GM23338 (cell line): ENCODE data around the gene GPR55. TPM values are rescaled to one million over a fixed set of nuclear protein-coding genes. Genes with fewer than 3 reads are reported as not detected.

Experiments
- ATAC-seq: fragments of 200-7000 bp; cut with Tn5 transposase; 3 replicates; pipeline ENCODE4 v1.9.1; 2020
- DNase-seq: peaks from one replicate; pipeline ENCODE4 v3.0.0-alpha.2; 2015; ENCODE audit warnings: low spot score
- H2AFZ ChIP-seq: fragments of 200-600 bp; sonication (generic); 2 replicates; pipeline ENCODE4 v1.8.0; 2016; ENCODE audit warnings: antibody characterized with exemption, mild to moderate bottlenecking, moderate library complexity
- H3F3A ChIP-seq: fragments of 200-600 bp; sonication (generic); replicated peaks from 2 replicates; pipeline ENCODE4 v1.8.0; 2017; ENCODE audit warnings: antibody characterized with exemption, mixed run types, low read depth
- H3K27ac ChIP-seq: fragments of 200-600 bp; sonication (generic); 2 replicates; pipeline ENCODE4 v1.6.1; 2016; ENCODE audit warnings: low read depth
- H3K27me3 ChIP-seq: fragments of 200-600 bp; sonication (generic); 2 replicates; pipeline ENCODE4 v1.8.0; 2016; ENCODE audit warnings: mild to moderate bottlenecking, mixed run types, moderate library complexity; ENCODE audit not compliant: insufficient read depth
- H3K36me3 ChIP-seq: fragments of 200-600 bp; sonication (generic); 2 replicates; pipeline ENCODE4 v1.8.0; 2016; ENCODE audit warnings: mild to moderate bottlenecking; ENCODE audit not compliant: insufficient read depth
- H3K4me1 ChIP-seq: fragments of 200-600 bp; sonication (generic); 2 replicates; pipeline ENCODE4 v1.8.0; 2016; ENCODE audit warnings: mild to moderate bottlenecking, moderate library complexity; ENCODE audit not compliant: insufficient read depth
- H3K4me2 ChIP-seq: fragments of 200-600 bp; sonication (generic); 2 replicates; pipeline ENCODE4 v1.7.1; 2017; ENCODE audit warnings: mixed run types
- H3K4me3 ChIP-seq: fragments of 200-600 bp; sonication (generic); 2 replicates; pipeline ENCODE4 v1.6.1; 2016; ENCODE audit warnings: mixed run types
- H3K79me2 ChIP-seq: fragments of 200-600 bp; sonication (generic); replicated peaks from 2 replicates; pipeline ENCODE4 v1.8.0; 2017; ENCODE audit warnings: mild to moderate bottlenecking; ENCODE audit not compliant: insufficient read depth
- H3K9me2 ChIP-seq: fragments of 200-600 bp; sonication (generic); 2 replicates; pipeline ENCODE4 v1.8.0; 2017; ENCODE audit not compliant: insufficient read depth
- H4K20me1 ChIP-seq: fragments of 200-600 bp; sonication (generic); replicated peaks from 2 replicates; pipeline ENCODE4 v1.8.0; 2017; ENCODE audit warnings: mild to moderate bottlenecking; ENCODE audit not compliant: insufficient read depth
- H3K27ac Mint-ChIP-seq: 2 replicates; pipeline ENCODE4 v1.8.0; 2020; ENCODE audit warnings: inconsistent platforms, mild to moderate bottlenecking, moderate library complexity, mixed read lengths
- H3K27me3 Mint-ChIP-seq: 3 replicates; pipeline ENCODE4 v1.8.0; 2022; ENCODE audit warnings: low read depth, mild to moderate bottlenecking, moderate library complexity, mixed read lengths, inconsistent platforms; ENCODE audit not compliant: insufficient read depth, poor library complexity
- H3K36me3 Mint-ChIP-seq: 3 replicates; pipeline ENCODE4 v1.8.0; 2021; ENCODE audit warnings: low read depth, mild to moderate bottlenecking, inconsistent platforms, moderate library complexity, mixed read lengths
- H3K4me1 Mint-ChIP-seq: 3 replicates; pipeline ENCODE4 v1.8.0; 2020; ENCODE audit warnings: mild to moderate bottlenecking, inconsistent platforms, mixed read lengths
- H3K4me3 Mint-ChIP-seq: 3 replicates; pipeline ENCODE4 v1.8.0; 2021; ENCODE audit warnings: moderate library complexity, mild to moderate bottlenecking, inconsistent platforms, mixed read lengths
- H3K9me3 Mint-ChIP-seq: 3 replicates; pipeline ENCODE4 v1.8.0; 2020; ENCODE audit warnings: moderate library complexity, mild to moderate bottlenecking, inconsistent platforms, mixed read lengths
- CREB1 ChIP-seq: fragments of 250-450 bp; sonication (Bioruptor Pico); IDR thresholded peaks from 2 replicates; pipeline ENCODE4 v1.5.0; 2020; ENCODE audit warnings: low read depth, mild to moderate bottlenecking, moderate library complexity
- EZH2phosphoT487 ChIP-seq: fragments of 200-600 bp; sonication (generic); IDR thresholded peaks from one replicate; pipeline ENCODE4 v1.8.1; 2018; ENCODE audit warnings: antibody characterized with exemption; ENCODE audit not compliant: unreplicated experiment
- JUNB ChIP-seq: IDR thresholded peaks from one replicate; pipeline ENCODE4 v1.6.1; 2016; ENCODE audit warnings: antibody characterized with exemption; ENCODE audit not compliant: unreplicated experiment
- NANOG ChIP-seq: IDR thresholded peaks from 2 replicates; pipeline ENCODE4 v1.6.1; 2016; ENCODE audit warnings: antibody characterized with exemption, borderline replicate concordance
- STAT1 ChIP-seq: IDR thresholded peaks from one replicate; pipeline ENCODE4 v1.6.1; 2016; ENCODE audit warnings: antibody characterized with exemption; ENCODE audit not compliant: unreplicated experiment
- ZNF114 ChIP-seq: fragments of 250-450 bp; sonication (Bioruptor Pico); IDR thresholded peaks from 2 replicates; pipeline ENCODE4 v1.5.0; 2020; ENCODE audit warnings: mild to moderate bottlenecking, moderate library complexity
- ZNF331 ChIP-seq: fragments of 250-450 bp; sonication (Bioruptor Pico); IDR thresholded peaks from 2 replicates; pipeline ENCODE4 v1.5.0; 2020; ENCODE audit warnings: low read depth, mild to moderate bottlenecking, moderate library complexity
- polyA plus RNA-seq: library from polyadenylated mRNA; unstranded; fragments of >200 nt; fragmentation: Nextera tagmentation; extraction: Ambion mirVana; gene quantifications from 2 replicates; pipeline ENCODE4 v1.2.1, GENCODE V29; 2016
- total RNA-seq: library from RNA; depleted of rRNA; stranded (reverse); fragments of >200 nt; shearing (Covaris generic); gene quantifications from 2 replicates; pipeline ENCODE4 v1.2.3, GENCODE V29; 2014
- TF ChIP-seq, protein P1 (sequence below): fragments of 250-450 bp; sonication (Bioruptor Pico); IDR thresholded peaks from 2 replicates; pipeline ENCODE4 v1.5.0; 2020; ENCODE audit warnings: mild to moderate bottlenecking, moderate library complexity
- TF ChIP-seq, protein P2 (sequence below), 2 experiments: fragments of 200-600 bp in 1 of 2; sonication (generic) in 1 of 2; conservative IDR thresholded peaks; 2 replicates each; pipeline versions ENCODE4 v1.5.1 to v1.6.1; 2016 to 2017; ENCODE audit warnings: antibody characterized with exemption in 2 of 2, low read depth in 2 of 2, mild to moderate bottlenecking in 2 of 2, moderate library complexity in 1 of 2
- TF ChIP-seq, protein P3 (sequence below): IDR thresholded peaks from one replicate; pipeline ENCODE4 v1.6.1; 2018; ENCODE audit warnings: antibody characterized with exemption; ENCODE audit not compliant: unreplicated experiment

Gene GPR55
- total and polyA plus RNA-seq, 2 experiments from 2014 or later: not detected

DNA sequence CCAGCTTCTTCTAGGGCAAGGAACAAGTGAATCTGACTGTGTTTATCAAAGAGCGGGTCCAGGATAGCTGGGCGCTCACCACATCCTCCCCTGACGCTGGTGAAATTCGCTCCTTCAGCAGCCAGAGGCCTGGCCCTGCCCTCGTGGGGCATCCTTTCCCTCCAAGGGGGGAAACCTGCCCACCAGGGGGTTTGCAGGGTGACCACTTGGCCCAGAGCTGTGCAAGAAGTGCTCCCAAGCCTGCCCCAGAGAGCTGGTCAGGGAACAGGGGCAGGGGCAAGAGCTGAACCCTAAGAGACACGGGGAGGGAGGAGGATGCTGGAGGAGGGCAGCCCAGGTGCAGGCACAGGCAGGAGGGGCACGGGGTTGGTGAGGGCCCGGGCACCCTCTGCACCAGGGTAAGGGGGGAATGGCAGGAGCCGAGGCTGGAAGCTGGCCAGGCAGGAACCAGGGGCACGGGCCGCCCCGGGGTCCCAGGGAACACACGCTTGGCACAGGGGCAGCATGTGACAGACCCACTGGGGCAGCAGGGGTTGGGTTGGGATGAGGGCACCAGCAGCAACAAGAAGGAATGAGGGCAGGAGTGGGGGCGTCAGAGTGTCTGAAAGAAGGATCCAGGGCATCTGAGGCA is 2.8 kb upstream of the GPR55 start:
- no peaks in the 10 kb centered on the region for H3K36me3 ChIP-seq
- H3K4me3 ChIP-seq: no peak overlapping the region
- no peaks in the 10 kb centered on the region for H3K9me2 ChIP-seq
- Mint-ChIP-seq H3K4me3 (no peak overlapping the region), H3K36me3 (no peaks in the 10 kb centered on the region), H3K27ac (no peak overlapping the region), H3K9me3 (no peaks in the 10 kb centered on the region), H3K27me3 (peaks cover 11% of the 10 kb centered on the region), H3K4me1 (peaks cover 11% of the 10 kb centered on the region)
- no peak overlapping the region for H3K27ac ChIP-seq
- H3K4me1 ChIP-seq: no peaks in the 10 kb centered on the region
- H3F3A ChIP-seq: no peaks in the 10 kb centered on the region
- H2AFZ ChIP-seq: no peak overlapping the region
- TF ChIP-seq EZH2phosphoT487: no peak
- TF ChIP-seq ZNF331 (CRISPR knock-in tag): no peak
- TF ChIP-seq, protein P1, sequence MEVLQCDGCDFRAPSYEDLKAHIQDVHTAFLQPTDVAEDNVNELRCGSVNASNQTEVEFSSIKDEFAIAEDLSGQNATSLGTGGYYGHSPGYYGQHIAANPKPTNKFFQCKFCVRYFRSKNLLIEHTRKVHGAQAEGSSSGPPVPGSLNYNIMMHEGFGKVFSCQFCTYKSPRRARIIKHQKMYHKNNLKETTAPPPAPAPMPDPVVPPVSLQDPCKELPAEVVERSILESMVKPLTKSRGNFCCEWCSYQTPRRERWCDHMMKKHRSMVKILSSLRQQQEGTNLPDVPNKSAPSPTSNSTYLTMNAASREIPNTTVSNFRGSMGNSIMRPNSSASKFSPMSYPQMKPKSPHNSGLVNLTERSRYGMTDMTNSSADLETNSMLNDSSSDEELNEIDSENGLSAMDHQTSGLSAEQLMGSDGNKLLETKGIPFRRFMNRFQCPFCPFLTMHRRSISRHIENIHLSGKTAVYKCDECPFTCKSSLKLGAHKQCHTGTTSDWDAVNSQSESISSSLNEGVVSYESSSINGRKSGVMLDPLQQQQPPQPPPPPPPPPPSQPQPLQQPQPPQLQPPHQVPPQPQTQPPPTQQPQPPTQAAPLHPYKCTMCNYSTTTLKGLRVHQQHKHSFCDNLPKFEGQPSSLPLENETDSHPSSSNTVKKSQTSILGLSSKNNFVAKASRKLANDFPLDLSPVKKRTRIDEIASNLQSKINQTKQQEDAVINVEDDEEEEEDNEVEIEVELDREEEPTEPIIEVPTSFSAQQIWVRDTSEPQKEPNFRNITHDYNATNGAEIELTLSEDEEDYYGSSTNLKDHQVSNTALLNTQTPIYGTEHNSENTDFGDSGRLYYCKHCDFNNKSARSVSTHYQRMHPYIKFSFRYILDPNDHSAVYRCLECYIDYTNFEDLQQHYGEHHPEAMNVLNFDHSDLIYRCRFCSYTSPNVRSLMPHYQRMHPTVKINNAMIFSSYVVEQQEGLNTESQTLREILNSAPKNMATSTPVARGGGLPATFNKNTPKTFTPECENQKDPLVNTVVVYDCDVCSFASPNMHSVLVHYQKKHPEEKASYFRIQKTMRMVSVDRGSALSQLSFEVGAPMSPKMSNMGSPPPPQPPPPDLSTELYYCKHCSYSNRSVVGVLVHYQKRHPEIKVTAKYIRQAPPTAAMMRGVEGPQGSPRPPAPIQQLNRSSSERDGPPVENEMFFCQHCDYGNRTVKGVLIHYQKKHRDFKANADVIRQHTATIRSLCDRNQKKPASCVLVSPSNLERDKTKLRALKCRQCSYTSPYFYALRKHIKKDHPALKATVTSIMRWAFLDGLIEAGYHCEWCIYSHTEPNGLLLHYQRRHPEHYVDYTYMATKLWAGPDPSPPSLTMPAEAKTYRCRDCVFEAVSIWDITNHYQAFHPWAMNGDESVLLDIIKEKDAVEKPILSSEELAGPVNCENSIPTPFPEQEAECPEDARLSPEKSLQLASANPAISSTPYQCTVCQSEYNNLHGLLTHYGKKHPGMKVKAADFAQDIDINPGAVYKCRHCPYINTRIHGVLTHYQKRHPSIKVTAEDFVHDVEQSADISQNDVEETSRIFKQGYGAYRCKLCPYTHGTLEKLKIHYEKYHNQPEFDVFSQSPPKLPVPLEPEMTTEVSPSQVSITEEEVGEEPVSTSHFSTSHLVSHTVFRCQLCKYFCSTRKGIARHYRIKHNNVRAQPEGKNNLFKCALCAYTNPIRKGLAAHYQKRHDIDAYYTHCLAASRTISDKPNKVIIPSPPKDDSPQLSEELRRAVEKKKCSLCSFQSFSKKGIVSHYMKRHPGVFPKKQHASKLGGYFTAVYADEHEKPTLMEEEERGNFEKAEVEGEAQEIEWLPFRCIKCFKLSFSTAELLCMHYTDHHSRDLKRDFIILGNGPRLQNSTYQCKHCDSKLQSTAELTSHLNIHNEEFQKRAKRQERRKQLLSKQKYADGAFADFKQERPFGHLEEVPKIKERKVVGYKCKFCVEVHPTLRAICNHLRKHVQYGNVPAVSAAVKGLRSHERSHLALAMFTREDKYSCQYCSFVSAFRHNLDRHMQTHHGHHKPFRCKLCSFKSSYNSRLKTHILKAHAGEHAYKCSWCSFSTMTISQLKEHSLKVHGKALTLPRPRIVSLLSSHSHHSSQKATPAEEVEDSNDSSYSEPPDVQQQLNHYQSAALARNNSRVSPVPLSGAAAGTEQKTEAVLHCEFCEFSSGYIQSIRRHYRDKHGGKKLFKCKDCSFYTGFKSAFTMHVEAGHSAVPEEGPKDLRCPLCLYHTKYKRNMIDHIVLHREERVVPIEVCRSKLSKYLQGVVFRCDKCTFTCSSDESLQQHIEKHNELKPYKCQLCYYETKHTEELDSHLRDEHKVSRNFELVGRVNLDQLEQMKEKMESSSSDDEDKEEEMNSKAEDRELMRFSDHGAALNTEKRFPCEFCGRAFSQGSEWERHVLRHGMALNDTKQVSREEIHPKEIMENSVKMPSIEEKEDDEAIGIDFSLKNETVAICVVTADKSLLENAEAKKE (CRISPR knock-in tag): no peak
- TF ChIP-seq NANOG: no peak
- TF ChIP-seq STAT1: no peak
- no peak for TF ChIP-seq CREB1 (CRISPR knock-in tag)
- no peak for TF ChIP-seq ZNF114
- TF ChIP-seq, protein P2, sequence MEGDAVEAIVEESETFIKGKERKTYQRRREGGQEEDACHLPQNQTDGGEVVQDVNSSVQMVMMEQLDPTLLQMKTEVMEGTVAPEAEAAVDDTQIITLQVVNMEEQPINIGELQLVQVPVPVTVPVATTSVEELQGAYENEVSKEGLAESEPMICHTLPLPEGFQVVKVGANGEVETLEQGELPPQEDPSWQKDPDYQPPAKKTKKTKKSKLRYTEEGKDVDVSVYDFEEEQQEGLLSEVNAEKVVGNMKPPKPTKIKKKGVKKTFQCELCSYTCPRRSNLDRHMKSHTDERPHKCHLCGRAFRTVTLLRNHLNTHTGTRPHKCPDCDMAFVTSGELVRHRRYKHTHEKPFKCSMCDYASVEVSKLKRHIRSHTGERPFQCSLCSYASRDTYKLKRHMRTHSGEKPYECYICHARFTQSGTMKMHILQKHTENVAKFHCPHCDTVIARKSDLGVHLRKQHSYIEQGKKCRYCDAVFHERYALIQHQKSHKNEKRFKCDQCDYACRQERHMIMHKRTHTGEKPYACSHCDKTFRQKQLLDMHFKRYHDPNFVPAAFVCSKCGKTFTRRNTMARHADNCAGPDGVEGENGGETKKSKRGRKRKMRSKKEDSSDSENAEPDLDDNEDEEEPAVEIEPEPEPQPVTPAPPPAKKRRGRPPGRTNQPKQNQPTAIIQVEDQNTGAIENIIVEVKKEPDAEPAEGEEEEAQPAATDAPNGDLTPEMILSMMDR (conservative IDR thresholded peaks at IDR 0.05; ENCODE audit: low read depth in 2 of 2): no peak
- no peak for TF ChIP-seq JUNB
- TF ChIP-seq, protein P3, sequence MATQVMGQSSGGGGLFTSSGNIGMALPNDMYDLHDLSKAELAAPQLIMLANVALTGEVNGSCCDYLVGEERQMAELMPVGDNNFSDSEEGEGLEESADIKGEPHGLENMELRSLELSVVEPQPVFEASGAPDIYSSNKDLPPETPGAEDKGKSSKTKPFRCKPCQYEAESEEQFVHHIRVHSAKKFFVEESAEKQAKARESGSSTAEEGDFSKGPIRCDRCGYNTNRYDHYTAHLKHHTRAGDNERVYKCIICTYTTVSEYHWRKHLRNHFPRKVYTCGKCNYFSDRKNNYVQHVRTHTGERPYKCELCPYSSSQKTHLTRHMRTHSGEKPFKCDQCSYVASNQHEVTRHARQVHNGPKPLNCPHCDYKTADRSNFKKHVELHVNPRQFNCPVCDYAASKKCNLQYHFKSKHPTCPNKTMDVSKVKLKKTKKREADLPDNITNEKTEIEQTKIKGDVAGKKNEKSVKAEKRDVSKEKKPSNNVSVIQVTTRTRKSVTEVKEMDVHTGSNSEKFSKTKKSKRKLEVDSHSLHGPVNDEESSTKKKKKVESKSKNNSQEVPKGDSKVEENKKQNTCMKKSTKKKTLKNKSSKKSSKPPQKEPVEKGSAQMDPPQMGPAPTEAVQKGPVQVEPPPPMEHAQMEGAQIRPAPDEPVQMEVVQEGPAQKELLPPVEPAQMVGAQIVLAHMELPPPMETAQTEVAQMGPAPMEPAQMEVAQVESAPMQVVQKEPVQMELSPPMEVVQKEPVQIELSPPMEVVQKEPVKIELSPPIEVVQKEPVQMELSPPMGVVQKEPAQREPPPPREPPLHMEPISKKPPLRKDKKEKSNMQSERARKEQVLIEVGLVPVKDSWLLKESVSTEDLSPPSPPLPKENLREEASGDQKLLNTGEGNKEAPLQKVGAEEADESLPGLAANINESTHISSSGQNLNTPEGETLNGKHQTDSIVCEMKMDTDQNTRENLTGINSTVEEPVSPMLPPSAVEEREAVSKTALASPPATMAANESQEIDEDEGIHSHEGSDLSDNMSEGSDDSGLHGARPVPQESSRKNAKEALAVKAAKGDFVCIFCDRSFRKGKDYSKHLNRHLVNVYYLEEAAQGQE: no peak
- DNase-seq: no peak
- H4K20me1 ChIP-seq: no peaks in the 10 kb centered on the region
- no peaks in the 10 kb centered on the region for H3K27me3 ChIP-seq
- H3K79me2 ChIP-seq: no peaks in the 10 kb centered on the region
- no peak overlapping the region for H3K4me2 ChIP-seq
- no peak for ATAC-seq
